Ovary (tissue), 3 donors: ENCODE measurements around the gene CHCHD6.

Experiments used
- EP300 ChIP-seq: sonication (generic); formaldehyde crosslinking; IDR thresholded peaks from one replicate; pipeline ENCODE4 v1.6.1; 2017; ENCODE audit warnings: antibody characterized with exemption
- POLR2A ChIP-seq: fragments of 450-650 bp; IDR thresholded peaks from one replicate; pipeline ENCODE4 v1.6.1; 2017; ENCODE audit warnings: antibody characterized with exemption, mild to moderate bottlenecking, moderate library complexity
- TF ChIP-seq, protein P1 (sequence below), 3 donors: fragments of 450-650 bp in 2 of 3; fragments of 200-600 bp in 1 of 3; IDR thresholded peaks; one replicate each; pipeline versions ENCODE4 v1.5.1 to v1.8.0; 2016 to 2022; ENCODE audit warnings: antibody characterized with exemption in 3 of 3, mild to moderate bottlenecking in 1 of 3
- donor health status: DM: no; HTN: no; CAD: no.

DNA sequence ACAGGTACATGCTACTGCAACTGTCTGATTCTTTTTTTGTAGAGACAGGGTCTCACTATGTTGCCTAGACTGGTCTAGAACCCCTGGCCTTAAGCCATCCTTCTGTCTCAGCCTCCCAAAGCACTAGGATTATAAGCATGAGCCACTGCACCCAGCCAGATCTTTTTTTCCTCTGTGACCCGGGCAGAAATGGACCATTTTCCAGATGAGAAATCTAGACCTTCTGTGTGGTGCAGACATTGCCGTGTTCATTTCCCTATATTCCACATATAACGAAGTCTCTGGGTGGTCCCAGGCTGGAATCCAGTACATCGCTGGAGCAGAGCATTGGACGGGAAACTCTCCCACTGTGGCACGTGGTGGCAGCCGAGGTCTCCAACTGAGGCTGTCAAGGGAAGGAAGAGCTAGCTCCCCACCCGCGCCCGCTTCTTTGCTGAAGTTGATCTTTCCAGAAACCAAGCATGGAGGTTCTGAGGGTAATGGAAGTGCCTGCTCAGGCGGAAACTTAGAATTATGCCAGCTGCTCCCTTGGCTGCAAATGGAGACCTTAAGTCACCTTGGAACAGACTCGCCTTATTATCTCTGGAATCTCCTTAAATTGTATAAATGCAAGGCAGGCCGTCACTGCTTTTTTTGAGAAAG lies 26.1 kb upstream of the CHCHD6 start:
- TF ChIP-seq, protein P1, sequence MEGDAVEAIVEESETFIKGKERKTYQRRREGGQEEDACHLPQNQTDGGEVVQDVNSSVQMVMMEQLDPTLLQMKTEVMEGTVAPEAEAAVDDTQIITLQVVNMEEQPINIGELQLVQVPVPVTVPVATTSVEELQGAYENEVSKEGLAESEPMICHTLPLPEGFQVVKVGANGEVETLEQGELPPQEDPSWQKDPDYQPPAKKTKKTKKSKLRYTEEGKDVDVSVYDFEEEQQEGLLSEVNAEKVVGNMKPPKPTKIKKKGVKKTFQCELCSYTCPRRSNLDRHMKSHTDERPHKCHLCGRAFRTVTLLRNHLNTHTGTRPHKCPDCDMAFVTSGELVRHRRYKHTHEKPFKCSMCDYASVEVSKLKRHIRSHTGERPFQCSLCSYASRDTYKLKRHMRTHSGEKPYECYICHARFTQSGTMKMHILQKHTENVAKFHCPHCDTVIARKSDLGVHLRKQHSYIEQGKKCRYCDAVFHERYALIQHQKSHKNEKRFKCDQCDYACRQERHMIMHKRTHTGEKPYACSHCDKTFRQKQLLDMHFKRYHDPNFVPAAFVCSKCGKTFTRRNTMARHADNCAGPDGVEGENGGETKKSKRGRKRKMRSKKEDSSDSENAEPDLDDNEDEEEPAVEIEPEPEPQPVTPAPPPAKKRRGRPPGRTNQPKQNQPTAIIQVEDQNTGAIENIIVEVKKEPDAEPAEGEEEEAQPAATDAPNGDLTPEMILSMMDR (IDR thresholded peaks at IDR 0.05), result no peak
- no peak for TF ChIP-seq POLR2A
- TF ChIP-seq EP300, result no peak
